GM19351 (cell line): Measurements from ENCODE around the gene PDLIM5.
"Not testable (repeated sequence)": the region's sequence is repeated elsewhere in the genome, so short reads cannot be mapped to it uniquely, and the experiment has no call there.

Source experiments
- ATAC-seq: cut with Tn5 transposase; IDR thresholded peaks from one replicate; pipeline ENCODE4 v1.9.1; 2021; ENCODE audit warnings: mild to moderate bottlenecking, moderate library complexity; ENCODE audit not compliant: unreplicated experiment

PDLIM5 gene

DNA sequence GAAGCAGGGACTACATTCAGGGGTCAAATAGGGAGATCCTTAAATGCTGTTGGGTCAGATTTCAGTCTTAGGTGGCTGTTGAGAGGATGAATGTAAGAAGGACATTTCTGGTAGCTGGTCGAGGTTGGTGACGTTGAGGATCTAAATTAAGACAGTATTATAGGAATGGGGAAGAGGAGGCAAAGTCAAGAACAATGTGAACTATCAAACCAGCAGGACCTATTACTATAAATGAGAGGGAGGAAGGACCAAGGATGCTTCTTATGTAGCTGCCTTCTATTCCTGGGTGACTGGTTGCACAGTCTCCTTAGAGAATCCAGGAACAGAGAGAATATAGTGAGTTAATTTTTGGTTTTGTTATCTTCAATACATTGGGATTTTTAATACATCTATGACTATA lies 187.6 kb downstream of the PDLIM5 start:
- ATAC-seq = no peak

DNA sequence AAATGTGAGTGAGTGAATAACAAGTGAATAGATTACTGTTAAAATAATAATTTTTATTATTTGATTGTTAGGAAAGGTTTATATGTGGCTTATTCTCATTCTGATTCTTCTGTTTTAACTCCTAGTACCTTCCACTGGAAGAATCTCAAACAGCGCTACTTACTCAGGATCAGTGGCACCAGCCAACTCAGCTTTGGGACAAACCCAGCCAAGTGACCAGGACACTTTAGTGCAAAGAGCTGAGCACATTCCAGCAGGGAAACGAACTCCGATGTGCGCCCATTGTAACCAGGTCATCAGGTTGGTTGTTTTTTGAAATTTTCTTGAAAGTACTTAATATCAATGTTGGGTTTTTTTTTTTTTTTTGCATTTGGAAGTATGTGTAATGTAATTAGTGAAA lies 188.4 kb downstream of the PDLIM5 start:
- ATAC-seq = no peak

DNA sequence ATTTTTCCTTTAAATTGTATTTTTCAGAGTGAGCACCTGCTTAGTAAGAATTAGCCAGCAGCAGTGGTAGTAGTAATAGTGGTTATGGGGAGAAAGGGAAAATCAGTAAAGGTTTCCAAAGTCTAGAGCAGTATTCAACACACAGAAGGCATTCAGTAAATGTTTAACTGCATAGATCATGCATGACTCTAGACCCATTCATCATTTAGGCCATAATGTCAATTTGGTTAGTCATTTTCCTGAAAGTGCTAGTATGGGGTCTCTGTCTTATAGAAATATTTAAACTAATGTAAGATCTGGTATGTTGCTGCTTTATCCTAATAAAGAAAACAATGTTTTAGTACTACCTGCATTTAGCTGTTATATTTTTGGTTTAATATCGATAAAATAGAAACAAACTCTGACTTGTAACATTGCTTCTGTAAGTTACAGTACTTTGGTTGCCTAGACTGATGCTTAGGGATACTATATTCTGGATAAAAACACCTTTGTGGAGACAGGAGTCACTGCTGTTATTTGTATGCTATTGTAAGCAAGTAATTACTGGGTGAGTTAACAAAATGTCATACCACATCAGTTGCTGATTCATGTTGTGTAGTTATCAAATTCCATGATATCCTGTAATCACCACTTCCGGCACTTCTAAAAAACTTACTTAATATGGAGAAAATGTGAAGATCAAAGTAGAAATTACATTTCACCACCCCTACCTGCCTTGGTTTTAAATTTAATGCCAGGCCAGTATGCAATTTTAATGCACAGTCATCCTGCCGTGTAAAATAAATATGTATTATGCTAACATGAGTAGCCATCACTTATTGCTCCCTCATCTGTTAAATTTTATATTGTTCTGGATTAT lies 190.2 kb downstream of the PDLIM5 start:
- ATAC-seq = no peak

DNA sequence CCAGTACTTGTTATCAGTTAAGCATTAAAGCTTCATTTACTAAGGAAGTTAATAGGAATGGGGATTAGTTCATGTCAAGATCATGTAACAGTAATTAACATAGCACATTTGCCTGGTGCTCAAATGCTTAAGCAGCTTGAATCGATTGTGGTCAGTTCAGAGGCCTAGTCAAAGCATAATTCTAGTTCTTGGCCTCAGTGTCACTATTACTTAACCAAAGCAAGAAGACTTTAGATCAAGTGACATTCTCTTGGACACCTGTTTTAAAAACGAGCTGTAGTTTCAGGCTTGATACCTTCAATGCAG lies 190.8 kb downstream of the PDLIM5 start:
- no peak for ATAC-seq

DNA sequence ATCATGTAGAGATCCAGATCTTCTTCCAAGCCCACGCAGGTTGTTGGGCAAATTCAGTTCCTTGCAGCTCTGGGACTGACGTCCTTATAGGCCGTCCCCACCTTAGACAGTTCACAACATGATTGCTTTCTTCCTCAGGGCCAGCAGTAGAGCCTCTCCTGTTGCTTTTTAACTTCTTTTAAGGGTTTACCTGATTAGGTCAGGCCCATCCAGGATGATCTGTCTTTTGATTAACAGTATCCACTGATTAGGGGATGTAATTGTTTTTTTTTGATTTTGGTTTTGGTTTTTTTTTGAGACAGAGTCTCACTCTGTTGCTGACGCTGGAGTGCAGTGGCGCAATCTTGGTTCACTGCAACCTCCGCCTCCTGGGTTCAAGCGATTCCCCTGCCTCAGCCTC lies 197.0 kb downstream of the PDLIM5 start:
- no peak for ATAC-seq

DNA sequence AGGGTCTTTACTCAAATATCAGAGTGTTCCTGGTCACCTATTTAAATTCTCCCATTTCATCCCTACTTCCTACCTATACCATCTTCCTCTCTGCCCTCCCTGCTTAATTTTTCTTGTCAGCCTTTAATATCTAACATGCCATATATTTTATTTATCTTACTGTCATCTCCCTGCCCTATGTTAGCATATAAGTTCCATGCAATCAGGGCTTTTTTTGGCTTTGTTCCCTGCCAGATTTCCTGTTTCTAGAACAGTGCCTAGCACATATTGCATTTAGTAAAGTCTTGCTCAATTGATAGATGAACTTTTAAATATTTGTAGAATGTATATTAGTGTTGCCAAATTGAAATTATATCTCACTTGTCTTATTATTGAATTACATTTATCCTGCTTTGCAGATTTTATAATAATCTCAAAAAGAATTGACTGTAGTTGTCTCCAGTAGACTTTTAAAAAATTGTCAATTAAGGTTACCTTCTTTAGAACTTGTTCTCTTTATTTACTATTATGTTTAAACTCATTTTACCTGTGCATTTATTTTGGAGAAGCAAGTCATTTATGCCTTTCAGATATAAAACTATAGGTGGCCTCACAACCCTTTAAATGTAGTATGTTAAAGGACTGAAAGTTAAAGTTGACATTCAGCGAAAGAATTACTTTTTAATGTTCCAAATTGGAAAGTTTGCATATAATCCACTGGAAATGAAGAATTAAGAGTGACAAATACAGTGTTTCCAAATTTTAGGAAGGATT lies 197.8 kb downstream of the PDLIM5 start:
- ATAC-seq = no peak

DNA sequence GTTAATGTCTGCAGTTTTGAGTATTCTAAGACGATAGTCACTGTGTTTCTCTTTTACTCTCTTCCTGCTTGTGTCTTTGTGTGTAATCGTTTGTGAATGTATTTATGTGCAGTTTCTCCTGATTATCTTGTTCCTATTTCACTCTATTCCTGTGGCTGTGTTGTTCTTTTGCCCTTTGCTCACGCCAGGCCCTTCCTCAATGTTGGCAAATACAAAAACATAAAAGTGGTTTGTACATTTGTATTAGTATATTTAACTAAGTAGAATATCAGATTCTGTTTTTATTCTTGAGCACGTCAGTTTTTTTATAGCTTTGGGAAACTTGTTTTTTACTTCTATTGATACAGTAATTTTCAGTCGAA lies 198.4 kb downstream of the PDLIM5 start:
- ATAC-seq = no peak

DNA sequence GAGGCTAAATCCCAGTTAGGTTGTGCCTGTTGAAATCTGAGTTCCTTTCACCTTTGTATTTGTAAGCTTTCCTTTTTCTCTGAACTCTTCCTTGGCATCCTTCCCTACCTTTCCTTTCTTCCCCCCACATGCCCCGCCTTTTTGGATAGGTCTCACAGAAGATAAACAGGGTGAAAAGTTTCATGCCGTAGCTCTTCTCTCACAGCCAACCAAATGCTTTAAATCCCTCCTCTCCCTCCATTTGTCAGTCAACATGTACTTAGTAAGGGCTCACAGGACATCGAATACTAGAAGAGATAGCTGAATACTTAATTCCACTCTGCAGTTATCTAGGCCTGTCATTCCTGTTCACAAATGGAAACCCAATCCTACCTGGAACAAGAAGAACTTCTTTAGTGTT lies 198.9 kb downstream of the PDLIM5 start:
- ATAC-seq = no peak

DNA sequence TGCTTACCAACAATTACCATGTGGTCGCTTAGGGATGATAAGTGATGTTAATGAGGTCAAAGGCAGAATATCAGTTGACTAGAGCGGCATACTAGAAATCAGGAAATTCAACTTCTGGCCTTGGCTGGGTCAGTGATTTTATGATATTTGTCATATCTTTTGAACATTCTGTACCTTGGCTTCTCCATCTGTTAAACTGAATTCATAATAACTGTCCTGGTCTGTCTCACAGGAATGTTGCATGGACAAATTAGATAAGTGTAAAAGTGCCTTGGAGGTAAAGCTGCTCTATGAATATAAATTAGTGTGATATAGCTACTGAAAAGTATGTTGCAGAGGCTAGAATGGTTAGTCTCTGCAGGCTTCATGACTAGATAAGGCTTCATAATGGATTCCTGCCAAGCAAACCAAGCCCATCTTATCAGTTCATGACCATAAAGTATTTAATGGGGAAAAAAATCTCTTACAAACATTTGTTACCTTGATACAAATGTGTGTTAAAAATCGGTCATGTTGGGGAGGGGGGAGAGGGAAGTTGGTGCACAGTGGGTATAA lies 201.4 kb downstream of the PDLIM5 start:
- ATAC-seq = no peak

DNA sequence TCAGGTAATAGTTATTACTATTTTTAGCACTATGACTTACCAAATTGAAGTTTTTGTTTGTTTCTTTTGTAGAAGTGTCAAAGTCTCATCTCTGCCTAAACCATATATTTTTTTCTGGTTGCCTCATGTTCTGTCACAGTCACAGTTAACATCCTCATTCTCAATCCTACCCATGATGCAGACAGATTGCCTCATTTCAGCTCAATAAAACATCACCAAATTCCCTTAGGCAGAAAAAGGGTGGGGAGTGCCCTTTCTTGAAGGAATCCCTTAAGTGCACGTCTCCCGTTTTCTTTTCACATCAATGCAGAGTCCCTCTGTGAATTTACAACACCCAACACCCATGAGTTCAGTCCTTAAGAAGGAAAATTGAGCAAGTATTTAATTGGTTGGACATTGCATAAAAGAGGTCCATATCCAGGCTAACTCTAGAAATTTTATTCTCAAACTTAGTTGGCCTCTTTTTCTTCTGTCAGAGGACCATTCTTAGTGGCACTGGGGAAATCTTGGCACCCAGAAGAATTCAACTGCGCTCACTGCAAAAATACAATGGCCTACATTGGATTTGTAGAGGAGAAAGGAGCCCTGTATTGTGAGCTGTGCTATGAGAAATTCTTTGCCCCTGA lies 202.4 kb downstream of the PDLIM5 start:
- ATAC-seq = no peak

DNA sequence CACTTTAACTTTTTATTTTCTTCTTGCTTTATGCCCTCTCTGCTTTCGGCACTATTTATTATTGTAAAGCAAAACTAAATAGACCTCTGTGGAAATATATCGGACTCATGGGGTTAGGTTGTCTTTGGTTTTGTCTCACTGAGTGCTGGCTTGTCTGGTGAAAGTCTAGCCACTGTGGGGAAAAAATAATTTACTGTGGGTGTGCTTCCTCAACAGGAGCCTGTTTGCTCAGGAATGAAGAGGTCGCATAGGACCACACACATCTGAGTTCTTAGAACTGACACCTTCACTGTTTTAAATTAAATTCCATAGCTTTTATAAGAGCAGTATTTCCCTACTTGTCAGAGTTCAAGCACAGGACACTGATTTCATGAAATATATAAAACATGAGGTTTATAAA lies 203.0 kb downstream of the PDLIM5 start:
- no peak for ATAC-seq

DNA sequence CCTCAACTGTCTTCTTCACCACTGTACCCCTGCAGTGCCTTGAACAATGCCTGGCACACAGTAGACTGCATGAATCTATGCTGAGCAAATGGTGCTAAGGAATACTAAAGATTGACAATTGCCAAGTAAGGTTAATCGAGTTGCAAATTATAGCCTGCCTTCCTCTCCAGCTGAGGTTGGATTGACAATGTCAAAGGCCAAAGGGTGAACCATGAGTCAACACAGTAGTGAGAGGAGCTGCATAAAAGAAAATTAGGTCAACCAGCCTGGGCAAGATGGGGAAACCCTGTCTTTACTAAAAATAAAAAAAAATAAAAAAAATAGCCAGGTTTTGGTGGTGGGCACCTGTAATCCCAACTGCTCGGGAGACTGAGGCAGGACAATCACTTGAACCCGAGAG lies 208.9 kb downstream of the PDLIM5 start:
- no peak for ATAC-seq

DNA sequence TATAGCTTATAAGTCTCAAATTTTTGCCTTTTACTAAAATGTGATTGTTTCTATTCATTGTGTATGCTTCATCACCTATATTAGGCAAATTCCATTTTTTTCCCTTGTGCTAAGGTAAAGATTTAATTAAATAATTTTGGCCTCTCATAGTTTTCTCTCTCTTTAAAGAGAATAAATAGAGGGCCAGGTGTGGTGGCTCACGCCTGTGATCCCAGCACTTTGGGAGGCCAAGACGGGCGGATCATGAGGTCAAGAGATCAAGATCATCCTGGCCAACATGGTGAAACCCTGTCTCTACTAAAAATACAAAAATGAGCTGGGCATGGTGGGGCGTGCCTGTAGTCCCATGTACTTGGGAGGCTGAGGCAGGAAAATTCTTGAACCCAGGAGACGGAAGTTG lies 213.3 kb downstream of the PDLIM5 start:
- not testable (repeated sequence) for ATAC-seq

DNA sequence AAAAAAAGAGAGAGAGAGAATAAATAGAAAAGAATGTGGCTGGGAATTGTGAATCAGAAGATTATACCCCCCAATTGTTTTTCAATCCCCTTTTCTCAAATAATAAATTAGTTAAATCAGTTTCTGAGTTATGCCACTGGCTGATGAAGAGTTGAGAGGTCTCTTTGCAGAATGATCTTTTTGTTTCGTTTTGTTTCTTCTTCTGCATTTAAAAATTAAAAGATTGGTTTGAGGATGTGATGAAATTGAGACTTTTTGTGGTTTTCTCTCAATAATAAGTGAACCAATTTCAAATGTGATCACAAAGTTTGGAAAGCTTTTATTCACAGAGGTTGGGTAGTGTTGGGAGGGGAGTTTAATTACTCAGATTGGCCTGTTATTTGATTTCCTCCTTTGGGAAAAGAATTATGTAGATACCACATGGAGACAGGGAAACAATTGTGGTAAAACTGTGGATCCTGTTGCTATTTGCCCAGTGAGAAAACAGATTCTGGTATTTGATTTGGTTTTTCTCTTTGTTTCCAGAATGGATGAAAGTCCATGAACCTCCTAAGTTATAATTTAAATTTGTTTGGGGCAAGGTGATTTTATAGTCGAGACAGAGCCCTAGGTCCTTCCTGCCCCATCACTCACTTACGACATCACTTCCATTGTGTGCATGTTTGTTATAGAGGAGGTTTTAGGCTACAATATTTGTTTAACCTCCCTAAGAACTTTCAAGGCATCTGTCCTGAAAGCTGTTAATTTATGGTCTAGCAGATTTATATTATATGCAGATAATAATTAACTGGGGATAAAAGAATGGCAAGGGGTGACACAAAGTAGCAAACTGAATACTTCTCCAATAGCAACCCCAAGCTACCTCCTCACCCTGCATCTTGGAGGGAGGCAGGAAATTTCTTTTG lies 214.0 kb downstream of the PDLIM5 start:
- ATAC-seq = no peak

DNA sequence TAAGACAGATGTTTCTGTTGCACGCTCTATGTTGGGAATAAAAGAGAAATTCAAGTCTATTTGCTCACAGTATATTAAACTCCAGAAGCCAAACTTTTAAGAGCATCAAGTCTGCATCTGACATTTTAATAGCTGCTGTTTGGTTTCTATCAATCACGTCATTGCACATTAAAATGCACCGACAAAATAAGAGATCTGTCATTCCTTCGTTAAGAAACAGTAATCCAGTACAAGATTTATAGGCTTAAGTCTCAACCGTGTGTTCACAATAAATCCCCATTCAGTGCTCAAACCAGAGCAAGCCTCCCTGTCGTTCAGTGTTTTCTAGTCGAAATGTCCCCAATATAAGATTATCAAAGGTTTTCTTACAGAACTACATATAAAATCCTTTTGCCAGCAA lies 217.0 kb downstream of the PDLIM5 start:
- no peak for ATAC-seq

DNA sequence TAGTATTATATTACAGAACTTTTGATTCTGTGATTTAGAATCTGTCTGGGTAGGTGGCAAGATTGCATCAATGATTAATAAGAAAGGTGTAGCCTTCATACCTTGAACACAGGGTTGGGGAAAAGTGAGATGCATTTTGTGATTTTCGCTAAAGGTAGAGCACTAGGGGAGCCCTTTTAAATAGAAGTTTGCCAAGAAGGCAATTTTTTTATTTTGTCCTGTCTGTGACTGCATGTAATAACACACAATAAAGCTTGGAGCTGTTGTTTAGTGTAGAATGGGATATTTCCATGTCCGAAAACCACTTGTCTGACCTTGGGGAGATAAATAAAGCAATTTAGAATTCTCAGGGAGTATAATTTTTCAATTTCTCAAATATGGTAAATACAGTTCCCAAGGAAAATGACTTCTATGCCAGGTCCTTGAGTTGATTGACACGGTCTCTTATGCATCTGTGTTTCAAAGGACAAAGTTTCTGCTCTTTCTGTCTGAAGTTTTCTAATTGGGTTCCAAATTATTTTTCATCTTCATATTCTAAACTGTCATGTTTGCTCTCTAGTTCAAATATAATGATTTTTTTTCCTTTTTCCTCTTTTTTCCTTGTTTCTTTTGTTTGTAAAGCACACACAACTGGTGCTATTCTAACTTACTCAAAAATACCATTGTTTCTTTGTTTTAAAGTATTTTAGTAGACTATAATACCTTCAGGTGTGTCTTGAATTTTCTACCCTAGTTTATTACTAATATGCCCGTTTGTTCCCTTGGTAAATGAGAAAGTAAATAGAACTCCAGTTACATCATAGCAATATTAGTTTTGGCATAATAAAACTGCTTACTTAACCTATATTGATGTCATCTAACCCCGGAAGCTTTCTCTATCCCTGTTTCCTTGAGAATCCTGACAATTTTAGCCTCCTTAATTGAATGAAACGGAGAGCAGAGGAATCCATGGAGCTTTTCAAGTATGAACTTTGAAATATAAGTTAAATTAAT lies 218.2 kb downstream of the PDLIM5 start:
- ATAC-seq = no peak

DNA sequence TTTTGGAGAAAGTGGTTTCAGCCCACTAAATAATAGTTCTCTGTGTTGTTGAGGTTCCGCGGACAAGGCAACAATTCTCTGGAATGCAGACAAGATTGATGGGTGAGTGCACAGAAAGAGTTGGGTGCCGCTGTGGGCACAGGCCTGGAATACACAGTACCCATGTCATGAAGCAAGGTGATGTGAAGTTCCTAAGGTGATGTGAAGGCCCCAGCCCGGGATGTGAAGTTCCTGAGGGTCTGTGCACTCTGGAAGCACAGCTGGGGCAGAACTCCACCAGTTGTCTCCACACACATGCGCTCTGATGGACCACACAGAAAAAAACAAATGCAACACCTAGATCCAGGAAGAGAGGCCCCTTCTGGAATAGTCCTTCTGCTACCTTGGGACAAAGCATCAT lies 219.4 kb downstream of the PDLIM5 start:
- ATAC-seq = no peak

DNA sequence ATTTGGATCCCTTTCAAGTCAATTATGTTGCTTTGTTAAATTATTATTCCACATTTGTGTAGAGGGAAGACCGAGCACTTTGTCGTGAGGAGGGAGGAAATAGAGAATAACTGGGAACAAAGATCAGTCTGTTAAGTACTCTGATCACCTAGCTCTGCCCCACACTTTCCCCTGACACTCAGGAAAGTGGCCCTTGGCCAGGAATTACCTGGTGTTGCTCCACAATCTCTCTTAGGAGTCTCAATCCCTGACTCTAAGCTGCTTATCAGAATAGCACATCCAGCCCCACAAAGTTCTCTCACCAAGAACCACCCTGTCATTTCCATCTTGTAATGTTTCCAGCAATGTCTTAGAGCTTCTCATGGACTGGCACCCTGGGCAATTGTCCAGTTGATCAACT lies 222.2 kb downstream of the PDLIM5 start:
- no peak for ATAC-seq

DNA sequence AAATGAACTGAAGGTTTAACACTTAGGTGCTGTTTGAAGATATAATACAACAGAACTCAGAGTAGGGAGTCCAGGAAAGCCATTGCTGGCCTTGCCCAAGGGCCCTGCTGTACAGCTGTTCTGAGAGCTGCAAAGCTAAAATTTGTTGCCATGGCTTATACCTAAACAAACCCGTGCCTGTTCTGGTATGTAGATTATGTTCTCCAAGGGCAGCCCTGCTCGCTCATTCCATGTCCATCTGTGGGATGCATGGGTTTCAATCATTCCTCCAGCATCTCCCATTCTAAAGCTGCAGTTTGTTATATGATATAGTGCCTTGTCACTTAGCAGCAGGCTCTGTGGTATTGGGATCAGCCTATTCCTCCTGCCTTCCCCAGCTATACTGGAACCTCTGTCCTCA lies 225.2 kb downstream of the PDLIM5 start:
- ATAC-seq = no peak

DNA sequence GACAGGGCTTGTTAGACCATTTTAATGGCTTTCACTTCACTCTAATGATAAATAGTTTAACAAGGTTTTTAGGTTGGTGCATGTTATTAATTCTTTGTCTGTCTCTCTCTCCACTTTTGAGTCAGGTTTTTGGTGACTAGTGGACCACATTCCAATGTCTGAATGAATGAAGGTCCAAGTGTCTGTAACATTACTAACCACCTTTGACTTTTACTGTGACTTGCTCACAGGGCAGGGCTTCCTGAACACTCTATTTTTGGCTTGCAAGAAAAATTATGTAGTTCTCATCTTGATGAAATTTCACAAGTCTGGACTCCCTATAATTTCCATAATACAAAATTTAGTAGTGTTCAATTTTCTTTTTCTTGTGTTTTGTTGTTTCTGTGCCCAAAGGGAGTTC lies 227.2 kb downstream of the PDLIM5 start:
- ATAC-seq = no peak
